Liver (tissue), 9 donors: ENCODE measurements around the gene DCXR. TPM values are rescaled to one million over a fixed set of nuclear protein-coding genes. Genes with fewer than 3 reads are reported as not detected.

ENCODE experiments used
- DNase-seq: peaks from one replicate; pipeline ENCODE4 v3.0.0-alpha.2; 2017; ENCODE audit warnings: low spot score
- H3K27ac ChIP-seq, 2 donors: one replicate each; pipeline ENCODE4 v1.7.0; 2013; ENCODE audit warnings: inconsistent platforms in 2 of 2, low read length in 2 of 2, control low read depth in 1 of 2, low read depth in 1 of 2, mild to moderate bottlenecking in 1 of 2
- H3K27me3 ChIP-seq, 4 donors: one replicate each; pipeline versions ENCODE4 v1.6.1 to v1.7.0; 2013; ENCODE audit warnings: low read length in 3 of 4, inconsistent platforms in 1 of 4, mild to moderate bottlenecking in 1 of 4, moderate library complexity in 1 of 4; ENCODE audit not compliant: control insufficient read depth in 4 of 4, insufficient read depth in 4 of 4
- H3K36me3 ChIP-seq, 4 donors: one replicate each; pipeline versions ENCODE4 v1.6.1 to v1.7.0; 2013; ENCODE audit warnings: low read length in 3 of 4, mild to moderate bottlenecking in 3 of 4, low read depth in 1 of 4, moderate library complexity in 1 of 4; ENCODE audit not compliant: control insufficient read depth in 4 of 4, insufficient read depth in 3 of 4
- H3K4me1 ChIP-seq, 4 donors: one replicate each; pipeline versions ENCODE4 v1.6.1 to v1.7.0; 2013; ENCODE audit warnings: low read length in 3 of 4, mild to moderate bottlenecking in 3 of 4, moderate library complexity in 1 of 4; ENCODE audit not compliant: control insufficient read depth in 4 of 4, insufficient read depth in 4 of 4
- H3K4me3 ChIP-seq, 3 donors: one replicate each; pipeline versions ENCODE4 v1.6.1 to v1.7.0; 2013; ENCODE audit warnings: low read length in 3 of 3, control low read depth in 1 of 3, low read depth in 1 of 3, mild to moderate bottlenecking in 1 of 3
- H3K9ac ChIP-seq, 2 donors: one replicate each; pipeline ENCODE4 v1.7.0; 2013; ENCODE audit warnings: low read length in 2 of 2, mild to moderate bottlenecking in 2 of 2, moderate library complexity in 2 of 2, control low read depth in 1 of 2, low read depth in 1 of 2
- H3K9me3 ChIP-seq, 4 donors: one replicate each; pipeline versions ENCODE4 v1.6.1 to v1.7.0; 2013; ENCODE audit warnings: low read length in 3 of 4; ENCODE audit not compliant: control insufficient read depth in 4 of 4
- ATF3 ChIP-seq: IDR thresholded peaks from 2 replicates; pipeline ENCODE4 v1.6.1; 2016; ENCODE audit warnings: antibody characterized with exemption
- EGR1 ChIP-seq, 2 donors: IDR thresholded peaks; 2 replicates each; pipeline ENCODE4 v1.6.1; 2016 to 2018; ENCODE audit warnings: antibody characterized with exemption in 2 of 2, low read depth in 2 of 2
- FOXA1 ChIP-seq: IDR thresholded peaks from 2 replicates; pipeline ENCODE4 v1.6.1; 2016; ENCODE audit warnings: antibody characterized with exemption
- FOXA2 ChIP-seq: IDR thresholded peaks from 2 replicates; pipeline ENCODE4 v1.6.1; 2016; ENCODE audit warnings: antibody characterized with exemption
- GABPA ChIP-seq, 2 donors: IDR thresholded peaks in 1 of 2; conservative IDR thresholded peaks in 1 of 2; 2 replicates each; pipeline ENCODE4 v1.6.1; 2016; ENCODE audit warnings: antibody characterized with exemption in 2 of 2, mild to moderate bottlenecking in 1 of 2, moderate library complexity in 1 of 2
- HNF4A ChIP-seq, 2 donors: conservative IDR thresholded peaks; 2 replicates each; pipeline ENCODE4 v1.6.1; 2016; ENCODE audit warnings: antibody characterized with exemption in 2 of 2, mild to moderate bottlenecking in 2 of 2
- HNF4G ChIP-seq: IDR thresholded peaks from 2 replicates; pipeline ENCODE4 v1.6.1; 2016; ENCODE audit warnings: antibody characterized with exemption
- JUND ChIP-seq, 2 donors: IDR thresholded peaks; 2 replicates each; pipeline ENCODE4 v1.6.1; 2016; ENCODE audit warnings: antibody characterized with exemption in 2 of 2
- NR2F2 ChIP-seq: IDR thresholded peaks from 2 replicates; pipeline ENCODE4 v1.6.1; 2016; ENCODE audit warnings: antibody characterized with exemption
- RAD21 ChIP-seq, 2 donors: IDR thresholded peaks; 2 replicates each; pipeline ENCODE4 v1.6.1; 2016; ENCODE audit warnings: antibody characterized with exemption in 2 of 2, mild to moderate bottlenecking in 2 of 2
- REST ChIP-seq: IDR thresholded peaks from 2 replicates; pipeline ENCODE4 v1.6.1; 2016; ENCODE audit warnings: antibody characterized with exemption, mild to moderate bottlenecking
- RXRA ChIP-seq, 2 donors: IDR thresholded peaks; 2 replicates each; pipeline ENCODE4 v1.6.1; 2017 to 2018; ENCODE audit warnings: antibody characterized with exemption in 2 of 2, mild to moderate bottlenecking in 1 of 2
- TAF1 ChIP-seq: conservative IDR thresholded peaks from 2 replicates; pipeline ENCODE4 v1.6.1; 2016; ENCODE audit warnings: antibody characterized with exemption, mild to moderate bottlenecking
- YY1 ChIP-seq: IDR thresholded peaks from 2 replicates; pipeline ENCODE4 v1.6.1; 2016; ENCODE audit warnings: antibody characterized with exemption, mild to moderate bottlenecking
- ZBTB33 ChIP-seq: IDR thresholded peaks from 2 replicates; pipeline ENCODE4 v1.6.1; 2016; ENCODE audit warnings: antibody characterized with exemption
- WGBS: extraction: QIAGEN DNeasy Blood & Tissue Kit; methylation state at CpG from one replicate; pipeline ENCODE4 v1.1.7; 2013; 5-methylcytosine and 5-hydroxymethylcytosine counted together
- polyA plus RNA-seq, 2 donors: library from polyadenylated mRNA; stranded (reverse) in 1 of 2; unstranded in 1 of 2; fragments of 200-250 nt in 1 of 2; fragments of >200 nt in 1 of 2; fragmentation: Nextera tagmentation in 1 of 2; extraction: Ambion mirVana in 1 of 2; gene quantifications; one replicate each; pipeline versions ENCODE4 v1.2.1 to v1.2.3, GENCODE V29; 2013 to 2015
- total RNA-seq, 2 donors: library from RNA; depleted of rRNA; stranded (reverse); fragments of >200 nt; gene quantifications; one replicate each; pipeline ENCODE4 v1.2.3, GENCODE V29; 2014
- donor health status: healthy.
- donor health status: healthy.
- donor health status: healthy.
- donor health status: healthy.
- donor health status: healthy.

DCXR gene
- total and polyA plus RNA-seq, 4 donors: 58.6 to 1,190 (median 585) TPM

- TF ChIP-seq REST (no peak), FOXA2 (no peak), RXRA (IDR thresholded peaks at IDR 0.05) (peak in 1 of 2 donors; percentile 61), ATF3 (no peak), NR2F2 (no peak), JUND (IDR thresholded peaks at IDR 0.05) (no peak)
Measured at GRCh38 chr17:82047914-82048570, 10.5 kb upstream of the DCXR start (continued).

- DNase-seq: no peak
- H3K27me3 ChIP-seq: no peaks in the 10 kb centered on the region
- WGBS: 92% methylated on average over 24 of the region's 24 CpGs
- no peak overlapping the region for H3K4me3 ChIP-seq
- H3K9ac ChIP-seq: no peak overlapping the region
- no peaks in the 10 kb centered on the region for H3K9me3 ChIP-seq
- H3K36me3 ChIP-seq: peaks cover 0 to 8% (median 2%) of the 10 kb centered on the region in 4 donors
- no peak overlapping the region for H3K27ac ChIP-seq
- TF ChIP-seq HNF4A (conservative IDR thresholded peaks at IDR 0.05): no peak
- TF ChIP-seq YY1: no peak
- TF ChIP-seq REST: no peak
- no peak for TF ChIP-seq ZBTB33
- no peak for TF ChIP-seq FOXA1
- TF ChIP-seq ATF3: no peak
- TF ChIP-seq HNF4G: no peak
- no peak for TF ChIP-seq RXRA (IDR thresholded peaks at IDR 0.05)
- TF ChIP-seq NR2F2: no peak
- TF ChIP-seq TAF1: no peak
- TF ChIP-seq RAD21 (IDR thresholded peaks at IDR 0.05): no peak
- TF ChIP-seq GABPA (IDR thresholded peaks at IDR 0.05 in 1 of 2, conservative IDR thresholded peaks at IDR 0.05 in 1 of 2): no peak
- TF ChIP-seq FOXA2: no peak
- no peak for TF ChIP-seq EGR1 (IDR thresholded peaks at IDR 0.05; ENCODE audit: low read depth in 2 of 2)
- H3K4me1 ChIP-seq: peaks cover 15 to 59% (median 45%) of the 10 kb centered on the region in 4 donors
Measured at GRCh38 chr17:82047379-82047778, 9.9 kb upstream of the DCXR start.
